HG02759 (cell line): ENCODE data around the gene EMC8.
"Not testable (repeated sequence)": the region's sequence is repeated elsewhere in the genome, so short reads cannot be mapped to it uniquely, and the experiment has no call there.

Experiments
- ATAC-seq: cut with Tn5 transposase; IDR thresholded peaks from one replicate; pipeline ENCODE4 v1.9.1; 2021; ENCODE audit warnings: mild to moderate bottlenecking, moderate library complexity; ENCODE audit not compliant: unreplicated experiment

EMC8 gene

DNA sequence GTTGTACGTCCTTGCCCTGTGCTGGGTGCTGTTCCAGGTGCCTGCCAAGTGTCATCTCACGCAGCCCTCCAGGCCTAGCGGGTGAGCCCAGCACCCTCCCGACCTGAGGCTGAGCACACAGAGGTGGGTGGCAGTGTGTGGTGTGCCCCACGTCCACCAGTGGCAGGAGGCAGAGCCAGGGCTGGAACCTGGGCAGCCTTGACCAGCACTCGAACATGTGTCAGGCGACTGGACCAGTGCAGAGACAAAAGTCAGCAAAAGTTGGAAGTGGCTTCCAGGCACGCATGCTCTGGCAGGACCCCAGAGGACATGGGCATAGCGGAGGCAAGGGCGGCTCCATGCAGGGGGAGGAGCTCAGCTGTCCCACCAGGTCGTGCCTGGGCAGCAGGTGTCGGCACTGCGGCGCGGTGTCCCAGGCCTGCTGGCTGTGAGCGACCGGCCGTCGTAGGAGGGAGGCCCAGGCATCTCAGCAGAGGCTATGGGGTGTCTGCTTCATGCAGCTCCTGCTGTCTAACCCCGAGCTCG lies 35.9 kb upstream of the EMC8 start:
- no peak for ATAC-seq

DNA sequence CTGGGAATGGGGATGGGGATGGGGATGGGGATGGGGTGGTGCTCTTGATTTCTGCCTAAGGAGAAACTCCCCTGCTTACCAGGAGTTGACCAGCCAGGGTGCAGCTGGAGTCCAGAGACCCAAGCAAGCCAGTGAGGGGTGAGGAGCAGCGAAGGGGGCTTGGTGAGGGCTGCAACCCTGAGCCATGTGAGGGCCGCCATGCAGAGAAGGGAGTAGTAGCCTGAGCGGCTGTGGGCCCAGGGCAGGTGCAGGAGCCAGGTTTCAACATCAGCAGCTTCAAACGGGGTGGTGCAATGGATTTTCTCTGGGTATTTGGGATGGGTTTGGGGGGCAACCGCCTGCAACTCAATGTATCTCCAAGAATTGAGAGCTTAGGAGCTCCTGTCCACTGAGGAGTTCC lies 35.4 kb upstream of the EMC8 start:
- no peak for ATAC-seq

DNA sequence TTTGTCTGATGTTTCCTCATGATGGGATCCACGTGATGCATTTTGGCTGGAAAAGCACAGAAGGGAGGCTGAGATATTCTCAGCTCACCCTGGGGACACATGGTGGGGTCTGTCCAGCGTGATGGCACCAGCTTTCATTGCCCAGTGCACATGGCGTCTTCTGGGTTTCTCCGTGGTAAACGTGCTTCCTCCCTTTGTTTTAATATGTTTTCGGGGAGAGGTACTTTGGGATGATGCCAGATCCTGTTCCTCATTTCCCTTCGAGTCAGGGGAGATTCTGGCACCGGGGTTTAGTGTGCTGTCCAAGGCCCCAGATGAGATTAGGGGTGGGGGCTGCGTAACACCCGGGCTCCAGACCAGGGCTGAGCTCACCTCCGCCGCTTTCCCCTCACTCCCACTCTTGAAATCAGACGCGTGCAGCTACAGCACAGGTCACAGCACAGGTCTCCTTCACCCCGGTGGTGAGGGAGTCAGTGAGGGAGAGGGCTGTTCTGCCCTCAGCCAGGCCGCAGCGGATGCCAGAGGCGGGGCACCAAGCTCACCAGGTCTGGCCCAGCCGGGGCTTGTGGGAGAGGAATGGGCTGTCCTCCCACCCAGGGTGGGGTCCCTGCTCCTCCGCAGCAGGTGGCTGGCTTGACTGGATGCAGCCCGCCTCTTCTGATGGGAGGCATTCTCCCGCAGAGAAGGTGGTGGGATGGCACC lies 34.0 kb upstream of the EMC8 start:
- ATAC-seq, result no peak

DNA sequence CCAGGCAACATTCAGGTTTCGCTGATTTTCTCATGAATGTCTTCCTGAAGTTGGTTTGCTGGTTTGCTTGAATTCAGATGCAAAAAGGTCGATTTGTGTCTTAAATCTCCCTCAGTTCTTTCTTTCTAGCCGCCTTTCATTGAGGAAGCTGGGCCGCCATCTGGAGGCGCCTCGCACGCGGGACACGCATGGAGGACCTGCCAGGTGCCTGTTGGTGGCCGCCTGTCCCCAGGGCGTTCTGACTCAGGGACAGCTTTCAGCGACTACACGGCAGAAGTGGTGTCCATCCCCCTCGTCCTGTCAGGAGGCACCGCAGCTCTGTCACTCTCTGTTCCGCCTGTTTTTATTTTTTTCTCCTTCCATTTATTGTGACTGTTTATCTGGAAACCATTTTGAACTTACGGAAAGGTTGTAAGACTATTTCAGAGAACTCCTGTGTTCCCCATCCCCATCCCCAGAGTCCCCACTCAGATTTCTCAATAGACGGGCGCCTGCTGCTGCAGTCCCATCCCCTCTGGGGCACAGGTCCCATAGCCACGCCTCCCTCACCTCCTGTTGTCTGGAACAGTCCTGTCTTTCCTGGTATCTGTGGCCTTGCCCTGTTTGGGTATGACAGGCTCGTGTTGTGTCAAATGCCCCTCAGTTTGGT lies 33.4 kb upstream of the EMC8 start:
- no peak for ATAC-seq

DNA sequence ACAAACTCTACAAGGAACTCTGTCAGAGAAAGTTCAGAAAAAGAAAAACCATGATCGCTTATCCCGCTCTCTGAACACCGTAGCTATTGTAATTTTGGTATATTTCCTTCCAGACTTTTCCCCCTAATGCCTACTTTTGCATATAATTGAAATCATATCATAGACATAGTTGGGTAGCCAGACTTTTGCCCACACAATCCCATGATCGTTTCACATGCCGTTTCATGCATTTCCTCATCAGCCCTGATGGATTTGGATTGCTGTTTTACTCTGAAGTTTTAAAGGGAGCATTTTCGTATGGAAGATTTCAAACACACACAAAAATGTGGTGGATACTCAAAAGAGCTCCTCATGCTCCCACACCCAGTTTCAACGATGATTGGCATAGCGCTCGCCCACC lies 31.5 kb upstream of the EMC8 start:
- ATAC-seq, result no peak

DNA sequence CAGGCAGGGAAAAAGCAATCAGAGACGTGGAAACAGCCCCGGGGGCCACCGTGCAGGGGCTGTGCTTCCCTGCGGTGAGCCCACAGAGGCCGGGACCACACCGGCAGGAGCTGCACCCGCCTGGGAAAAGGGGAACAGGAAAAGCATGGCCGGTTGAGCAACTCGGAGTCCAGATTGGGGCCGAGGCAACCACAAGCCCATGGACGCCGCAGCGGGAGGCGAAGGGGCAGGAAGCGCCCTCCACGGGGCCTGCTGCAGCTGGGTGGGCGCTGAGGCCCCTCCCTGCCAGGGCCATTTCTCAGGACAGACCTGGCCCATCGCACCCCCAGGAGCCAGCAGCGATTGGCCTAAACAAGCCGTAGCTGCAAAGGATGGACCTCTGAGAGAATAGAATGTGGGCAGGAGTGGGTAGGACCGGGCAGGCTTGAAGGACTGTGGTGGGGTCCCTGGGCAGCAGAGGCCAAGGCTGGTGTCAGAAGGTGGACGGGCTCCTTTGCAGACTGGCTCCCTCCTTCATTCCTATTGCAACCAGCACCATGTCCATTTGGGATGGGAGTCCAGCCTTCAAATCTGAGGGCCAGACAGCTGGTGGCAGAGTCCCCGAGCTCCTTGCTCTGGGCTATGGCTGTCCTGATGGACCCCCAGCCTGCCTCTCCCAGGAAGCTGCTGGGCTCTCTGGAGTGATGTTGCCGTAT lies 30.6 kb upstream of the EMC8 start:
- ATAC-seq, result no peak

DNA sequence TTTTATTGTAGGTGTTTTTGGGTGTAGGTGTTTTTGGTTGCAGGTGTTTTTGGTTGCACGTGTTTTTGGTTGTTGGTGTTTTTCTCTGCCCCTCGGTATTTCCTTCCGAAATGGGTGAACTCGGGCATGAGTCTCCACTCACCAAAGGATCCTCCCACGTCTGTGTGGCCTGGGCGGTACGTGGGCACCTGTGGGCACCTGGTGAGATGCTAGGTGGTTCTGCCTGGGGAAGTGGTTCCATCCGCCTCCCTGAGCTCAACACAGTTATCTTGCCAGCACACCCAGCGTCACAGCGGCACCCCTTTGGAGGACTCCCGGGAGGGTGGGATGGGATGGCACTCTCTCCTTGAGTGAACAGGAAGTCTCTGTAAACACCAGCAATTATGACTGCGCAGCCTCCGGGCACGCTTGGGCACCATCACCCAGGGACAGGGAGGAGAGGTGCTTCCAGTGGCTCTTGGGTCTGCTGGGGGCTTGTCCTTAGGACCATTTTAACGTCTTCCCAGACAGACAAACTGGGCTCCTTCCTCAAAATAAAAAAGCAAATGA lies 29.9 kb upstream of the EMC8 start:
- no peak for ATAC-seq

DNA sequence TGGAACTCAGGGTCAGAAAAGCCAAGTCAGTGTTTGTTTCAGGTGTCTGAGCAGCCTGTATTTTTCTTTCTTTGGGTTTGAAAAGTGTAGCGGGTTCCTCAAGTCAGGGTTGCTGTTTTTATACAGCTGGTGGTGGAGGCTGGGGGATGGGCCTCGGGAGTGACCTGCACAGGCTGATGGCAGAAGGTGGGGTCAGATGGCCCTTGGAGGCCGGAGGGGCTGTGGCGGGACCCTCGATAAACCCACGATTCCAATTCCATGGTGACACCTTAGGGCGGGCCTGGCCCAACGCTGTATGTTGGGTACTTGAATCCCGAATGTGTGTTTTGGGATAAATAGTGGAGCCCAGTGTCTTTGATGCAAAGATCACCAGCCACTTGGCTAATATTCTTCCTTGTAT lies 28.8 kb upstream of the EMC8 start:
- ATAC-seq, result no peak

DNA sequence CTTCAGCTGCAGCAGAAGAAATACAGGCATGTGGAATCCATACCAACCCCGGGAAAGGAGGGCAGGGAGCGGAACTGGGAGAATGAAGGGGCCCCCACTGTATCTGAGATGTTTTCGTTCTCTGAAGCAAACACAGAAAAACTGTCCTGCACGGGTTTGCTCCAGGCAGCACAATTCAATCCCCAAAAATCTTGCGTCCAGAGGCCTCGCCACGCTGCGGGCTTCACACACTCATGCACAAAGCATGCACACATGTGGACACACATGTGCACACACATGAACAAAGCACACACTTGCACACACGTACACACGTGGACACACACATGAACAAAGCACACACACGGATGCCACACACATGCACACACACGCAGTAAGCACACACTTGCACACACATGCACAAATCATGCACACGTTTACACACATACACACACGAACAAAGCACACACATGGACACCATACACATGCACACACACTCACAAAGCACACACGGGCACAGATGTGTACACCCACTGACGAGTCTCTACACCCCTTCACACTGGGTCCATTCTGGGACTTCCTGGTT lies 27.4 kb upstream of the EMC8 start:
- no peak for ATAC-seq

DNA sequence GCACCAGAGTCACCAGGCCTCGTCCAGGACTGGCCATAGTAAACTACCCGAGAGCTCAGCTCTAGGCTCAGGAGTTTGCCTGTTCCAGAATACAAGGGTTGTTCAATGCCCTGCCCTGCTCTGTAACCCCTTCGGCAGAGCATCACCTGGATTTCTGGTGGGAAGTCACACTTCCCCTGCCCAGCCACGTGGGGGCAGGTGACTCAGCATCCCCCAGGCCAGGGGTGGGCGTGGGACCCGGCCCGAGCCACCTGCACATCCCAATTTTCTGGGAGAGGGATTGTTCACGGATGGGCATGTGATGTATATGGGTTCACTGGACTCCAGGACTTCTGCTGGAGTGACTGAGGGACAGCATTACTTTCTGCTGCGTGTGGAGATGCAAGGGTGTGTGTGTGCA lies 26.0 kb upstream of the EMC8 start:
- ATAC-seq, result no peak

DNA sequence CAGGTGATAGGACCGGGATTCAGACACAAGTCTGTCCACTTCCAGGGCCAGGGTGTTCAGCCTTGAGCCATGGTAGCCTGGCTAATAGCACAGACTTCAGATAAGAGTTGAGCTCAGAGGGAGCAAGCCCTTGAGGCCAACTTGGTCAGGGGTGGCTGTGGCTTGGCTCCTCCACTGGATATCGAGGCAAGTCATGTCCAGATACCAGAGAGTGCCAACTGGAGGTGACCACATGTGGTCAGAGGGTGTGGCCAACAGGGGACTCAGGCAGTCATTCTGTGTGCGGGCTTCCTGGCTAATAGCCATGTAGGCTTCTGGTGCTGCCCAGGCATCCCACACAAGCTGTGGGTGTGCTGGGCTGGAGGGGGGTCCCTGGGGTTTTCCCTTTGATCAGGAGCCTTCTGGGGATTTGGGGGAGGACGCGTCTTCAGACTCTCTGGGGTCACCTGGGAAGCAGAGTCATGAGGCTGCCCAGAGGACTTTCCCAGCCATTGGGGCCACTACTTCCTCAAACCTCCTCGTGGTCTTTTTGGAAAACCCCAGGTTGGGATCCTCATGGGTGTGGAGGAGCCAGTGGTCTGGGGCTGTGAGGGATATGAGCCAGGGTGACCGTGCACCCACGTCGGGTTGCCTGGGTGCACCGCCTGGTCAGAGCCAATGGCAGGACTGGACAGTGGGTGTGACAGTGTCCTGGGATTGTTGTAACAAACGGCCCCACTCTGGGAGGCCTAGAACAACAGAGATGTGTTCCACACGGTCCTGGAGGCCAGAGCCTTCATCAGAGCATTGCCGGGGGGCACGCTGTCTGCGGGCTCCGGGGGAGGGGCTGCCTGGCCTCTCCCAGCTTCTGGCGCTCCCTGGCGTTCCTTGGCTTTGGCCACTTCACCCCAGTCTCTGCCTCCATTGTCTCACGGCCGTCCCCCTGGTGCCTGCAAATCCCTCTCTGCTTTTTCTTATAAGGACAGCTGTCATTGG lies 25.1 kb upstream of the EMC8 start:
- ATAC-seq, result no peak

DNA sequence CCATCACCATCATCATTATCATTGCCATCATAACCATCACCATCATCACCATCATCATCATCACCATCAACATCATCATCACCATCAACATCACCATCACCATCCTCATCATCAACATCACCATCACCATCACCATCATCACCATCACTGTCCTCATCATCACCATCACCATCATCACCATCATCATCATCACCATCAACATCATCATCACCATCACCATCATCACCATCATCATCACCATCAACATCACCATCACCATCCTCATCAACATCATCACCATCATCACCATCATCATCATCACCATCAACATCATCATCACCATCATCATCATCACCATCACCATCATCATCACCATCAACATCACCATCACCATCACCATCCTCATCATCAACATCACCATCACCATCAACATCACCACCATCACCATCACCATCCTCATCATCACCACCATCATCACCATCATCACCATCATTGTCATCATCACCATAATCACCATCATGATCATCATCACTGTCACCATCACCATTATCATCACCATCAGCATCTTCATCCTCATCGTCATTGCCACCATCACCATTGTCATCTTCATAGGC lies 24.1 kb upstream of the EMC8 start:
- no peak for ATAC-seq

DNA sequence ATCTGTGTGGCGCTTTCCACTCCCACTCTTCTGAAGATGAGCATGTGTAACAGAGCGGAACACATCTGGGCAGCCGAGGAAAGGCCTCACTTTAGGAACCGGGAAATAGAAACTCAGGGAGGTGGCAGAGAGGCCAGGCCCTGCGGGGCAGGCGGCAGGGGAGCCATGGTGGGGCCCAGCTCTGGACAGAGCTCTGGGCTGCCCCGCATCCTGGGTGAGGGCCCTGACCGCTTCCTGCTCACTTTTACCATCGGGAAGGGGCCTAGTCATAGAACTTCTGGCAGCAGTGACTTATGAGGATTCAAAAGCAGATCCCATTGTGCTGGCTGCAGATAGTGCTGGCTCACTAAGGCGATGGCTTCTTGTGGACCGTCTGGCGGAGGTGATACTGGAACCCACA lies 22.8 kb upstream of the EMC8 start:
- no peak for ATAC-seq

DNA sequence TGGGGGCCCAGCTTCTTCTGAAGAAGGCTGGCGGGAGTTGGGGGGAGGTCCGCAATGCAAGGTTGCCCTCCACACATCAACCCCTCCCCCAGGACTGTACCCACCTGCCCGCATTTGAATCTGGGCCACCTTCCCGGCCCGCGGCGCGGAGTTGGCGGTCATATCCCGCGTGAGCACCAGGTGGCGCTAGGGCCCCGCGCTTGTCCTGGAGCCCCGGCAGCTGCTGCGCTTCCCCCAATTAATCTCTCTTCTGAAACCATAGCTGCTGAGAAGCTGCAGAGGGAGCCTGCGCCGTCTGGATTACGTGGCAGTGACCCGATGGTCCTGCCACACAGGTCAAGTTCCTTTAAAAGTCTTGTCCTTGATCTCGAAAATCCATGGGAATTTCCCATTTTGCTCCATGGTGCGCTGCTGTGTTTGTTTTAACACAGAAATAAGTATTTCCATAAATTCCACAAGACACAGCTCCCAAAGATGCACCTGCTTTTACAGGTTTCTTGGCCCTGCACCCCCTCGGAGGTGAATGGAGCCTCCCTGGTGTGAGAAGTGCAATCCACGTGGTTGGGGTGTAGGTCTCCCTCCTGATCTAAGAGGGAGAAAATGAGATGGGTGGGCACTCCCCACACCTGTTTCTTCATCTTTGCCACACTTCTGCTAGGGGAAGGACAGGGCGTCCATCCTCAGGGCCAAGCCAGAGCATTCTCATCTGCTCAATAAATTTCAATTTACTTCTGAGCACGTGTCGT lies 22.2 kb upstream of the EMC8 start:
- ATAC-seq, result peak; percentile 74

DNA sequence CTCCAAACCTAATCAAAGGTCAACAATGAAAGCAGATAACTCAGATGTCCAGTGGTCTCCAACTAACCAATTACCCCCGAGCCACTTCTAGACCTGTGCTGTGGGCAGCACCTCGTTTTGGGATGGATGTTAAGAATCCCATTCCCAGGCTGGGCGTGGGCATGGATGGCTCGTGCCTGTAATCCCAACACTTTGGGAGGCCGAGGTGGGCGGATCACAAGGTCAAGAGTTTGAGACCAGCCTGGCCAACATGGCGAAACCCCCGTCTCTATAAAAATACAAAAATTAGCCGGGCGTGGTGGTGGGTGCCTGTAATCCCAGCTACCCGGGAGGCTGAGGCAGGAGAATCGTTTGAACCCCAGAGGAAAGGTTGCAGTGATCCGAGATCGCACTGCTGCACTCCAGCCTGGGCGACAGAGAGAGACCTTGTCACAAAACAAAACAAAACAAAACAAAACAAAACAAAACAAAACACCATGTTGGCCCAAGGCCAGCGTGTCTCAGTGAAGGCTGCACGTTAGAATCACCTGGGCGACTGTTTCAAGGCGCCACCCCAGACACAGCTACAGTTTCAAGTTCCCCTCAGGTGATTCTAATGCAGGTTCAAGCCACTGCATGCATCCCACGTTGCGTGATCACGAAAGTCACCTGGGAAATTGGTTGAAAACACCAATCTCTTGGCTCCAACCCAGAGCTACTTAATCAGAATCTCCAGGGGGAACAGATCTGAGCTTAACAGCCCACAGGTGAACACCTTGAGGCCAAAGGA lies 21.4 kb upstream of the EMC8 start:
- no peak for ATAC-seq

DNA sequence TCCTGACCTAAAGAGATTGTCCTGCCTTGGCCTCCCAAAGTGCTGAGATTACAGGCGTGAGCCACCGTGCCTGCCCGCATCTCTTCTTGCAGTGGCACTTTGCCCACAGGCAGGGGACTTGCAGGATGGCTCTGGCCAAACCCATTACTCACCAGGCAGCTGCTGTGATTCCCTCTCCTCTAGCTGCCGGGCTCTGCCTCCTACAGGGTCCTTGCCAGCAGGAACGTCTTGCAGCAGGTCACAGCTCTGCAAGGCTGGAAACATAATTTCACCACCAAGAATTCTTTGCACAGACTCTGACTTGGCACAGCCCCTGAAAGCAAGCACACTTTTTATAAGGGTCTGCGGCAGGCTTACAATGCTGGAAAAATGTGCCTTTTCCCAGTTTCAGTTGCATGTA lies 20.4 kb upstream of the EMC8 start:
- no peak for ATAC-seq

DNA sequence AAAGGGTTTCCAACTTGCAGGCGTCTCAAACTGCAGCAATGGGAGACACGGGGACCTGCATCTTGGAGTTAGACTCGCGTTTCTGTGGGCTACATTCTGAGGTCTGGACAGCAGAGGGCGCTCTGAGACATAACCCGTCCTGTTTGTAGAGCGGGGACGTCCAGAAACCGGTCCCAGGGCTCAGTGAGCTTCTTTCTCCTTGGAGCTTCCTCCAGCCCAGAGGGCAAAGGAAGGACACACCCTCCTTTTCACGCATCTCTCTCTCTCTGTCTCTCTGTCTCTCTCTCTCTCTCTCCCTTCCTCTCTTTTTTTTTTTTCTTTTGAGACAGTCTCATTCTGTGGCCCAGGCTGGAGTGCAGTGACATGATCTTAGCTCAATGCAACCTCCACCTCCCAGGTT lies 19.9 kb upstream of the EMC8 start:
- ATAC-seq, result no peak

DNA sequence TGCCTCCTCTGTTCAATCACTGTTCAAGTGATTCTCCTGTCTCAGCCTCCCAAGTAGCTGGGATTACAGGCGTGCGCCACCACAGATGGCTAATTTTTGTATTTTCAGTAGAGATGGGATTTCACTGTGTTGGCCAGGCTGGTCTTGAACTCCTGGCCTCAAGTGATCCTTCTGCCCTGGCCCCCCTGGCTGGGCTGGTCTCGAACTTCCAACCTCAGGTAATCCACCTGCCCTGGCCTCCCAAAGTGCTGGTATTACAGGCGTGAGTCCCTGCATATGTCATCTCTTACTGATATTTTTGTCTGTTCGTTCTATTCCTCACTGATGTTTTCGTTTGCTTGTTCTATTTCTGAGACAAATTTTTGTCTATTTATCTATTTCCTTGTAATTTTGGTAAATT lies 17.9 kb upstream of the EMC8 start:
- ATAC-seq, result not testable (repeated sequence)
